ENCODE data around the gene POLR2E. TPM values are rescaled to one million over a fixed set of nuclear protein-coding genes. Genes with fewer than 3 reads are reported as not detected.

Gene POLR2E
- total RNA-seq, 4 donors from 2014 or later, result 118 to 263 (median 228) TPM

- no peak overlapping the region for H3K4me3 ChIP-seq
- DNase-seq (no peak), ATAC-seq (no peak)
- H3K9me3 ChIP-seq, result no peaks in the 10 kb centered on the region
- intact Hi-C loops (cut with DNase I; ENCODE audit: low total_unique reads) (no loop called here), in situ Hi-C loops (cut with MboI; ENCODE audit: low sequenced_read_pairs in 4 of 4) (no loop called here)
- peaks cover 0 to 38% of the 10 kb centered on the region in 2 donors for H3K36me3 ChIP-seq
- no peak overlapping the region for H3K27ac ChIP-seq
- peaks cover 0 to 13% of the 10 kb centered on the region in 2 donors for H3K4me1 ChIP-seq
- H3K27me3 ChIP-seq, result peaks cover 3 to 15% (median 5%) of the 10 kb centered on the region in 3 donors
- TF ChIP-seq CTCF (IDR thresholded peaks at IDR 0.05 in 4 of 5, conservative IDR thresholded peaks at IDR 0.05 in 1 of 5) (no peak), POLR2A (IDR thresholded peaks at IDR 0.05) (no peak)
Observed at GRCh38 chr19:1086613-1087012, 8.6 kb downstream of the POLR2E start.

- Histone ChIP-seq H3K27ac (no peak overlapping the region), H3K36me3 (peaks cover 0 to 31% of the 10 kb centered on the region in 2 donors), H3K4me3 (no peak overlapping the region), H3K27me3 (peaks cover 5 to 17% (median 10%) of the 10 kb centered on the region in 3 donors), H3K4me1 (peaks cover 0 to 13% of the 10 kb centered on the region in 2 donors), H3K9me3 (no peaks in the 10 kb centered on the region)
- ATAC-seq, result no peak
- in situ Hi-C loops (cut with MboI; ENCODE audit: low sequenced_read_pairs in 4 of 4) (no loop called here), intact Hi-C loops (cut with DNase I; ENCODE audit: low total_unique reads) (no loop called here)
- TF ChIP-seq POLR2A (IDR thresholded peaks at IDR 0.05), result no peak
- no peak for TF ChIP-seq CTCF (IDR thresholded peaks at IDR 0.05 in 4 of 5, conservative IDR thresholded peaks at IDR 0.05 in 1 of 5)
- no peak for DNase-seq
Observed at GRCh38 chr19:1085676-1086442, 9.3 kb downstream of the POLR2E start.

- peaks cover 0 to 24% of the 10 kb centered on the region in 2 donors for H3K36me3 ChIP-seq
- peaks cover 0 to 13% of the 10 kb centered on the region in 2 donors for H3K4me1 ChIP-seq
- ATAC-seq (no peak), DNase-seq (no peak)
- H3K27ac ChIP-seq, result no peak overlapping the region
- peaks cover 5 to 17% (median 10%) of the 10 kb centered on the region in 3 donors for H3K27me3 ChIP-seq
- TF ChIP-seq POLR2A (IDR thresholded peaks at IDR 0.05), result no peak
- TF ChIP-seq CTCF (IDR thresholded peaks at IDR 0.05 in 4 of 5, conservative IDR thresholded peaks at IDR 0.05 in 1 of 5), result no peak
- intact Hi-C loops (cut with DNase I; ENCODE audit: low total_unique reads), result no loop called here
- no peaks in the 10 kb centered on the region for H3K9me3 ChIP-seq
- no peak overlapping the region for H3K4me3 ChIP-seq
- in situ Hi-C loops (cut with MboI; ENCODE audit: low sequenced_read_pairs in 4 of 4), result no loop called here
Observed at GRCh38 chr19:1085053-1085658, 10.0 kb downstream of the POLR2E start.

GRCh38 chr19:1084024-1084868 lies 10.9 kb downstream of the POLR2E start:
- Histone ChIP-seq H3K36me3 (peaks cover 0 to 15% of the 10 kb centered on the region in 2 donors), H3K27me3 (peaks cover 5 to 17% (median 10%) of the 10 kb centered on the region in 3 donors), H3K4me1 (peaks cover 0 to 13% of the 10 kb centered on the region in 2 donors), H3K4me3 (no peak overlapping the region), H3K9me3 (no peaks in the 10 kb centered on the region), H3K27ac (no peak overlapping the region)
- no peak for DNase-seq
- in situ Hi-C loops (cut with MboI; ENCODE audit: low sequenced_read_pairs in 4 of 4), result no loop called here
- ATAC-seq, result no peak
- intact Hi-C loops (cut with DNase I; ENCODE audit: low total_unique reads), result no loop called here
- TF ChIP-seq CTCF (IDR thresholded peaks at IDR 0.05 in 4 of 5, conservative IDR thresholded peaks at IDR 0.05 in 1 of 5) (no peak), POLR2A (IDR thresholded peaks at IDR 0.05) (no peak)
